ENCODE measurements around the gene TNFRSF18. TPM values are rescaled to one million over a fixed set of nuclear protein-coding genes. Genes with fewer than 3 reads are reported as not detected.

The TNFRSF18 gene
- total RNA-seq, 4 donors from 2014 or later = 24.4 to 62.1 (median 33.5) TPM

- no peaks in the 10 kb centered on the region for H3K36me3 ChIP-seq
- DNase-seq (ENCODE audit: low spot score in 2 of 2) = no peak
Measured at GRCh38 chr1:1164361-1164700, 42.1 kb downstream of the TNFRSF18 start.

GRCh38 chr1:1163538-1164070, 42.8 kb downstream of the TNFRSF18 start:
- no peak for DNase-seq (ENCODE audit: low spot score in 2 of 2)
- Histone ChIP-seq H3K27me3 (peaks cover 36% of the 10 kb centered on the region), H3K4me3 (peak overlapping the region; percentile 55), H3K27ac (peak overlapping the region; percentile 85), H3K4me1 (peaks cover 43% of the 10 kb centered on the region), H3K36me3 (no peaks in the 10 kb centered on the region), H3K9me3 (no peaks in the 10 kb centered on the region)
- 88% methylated on average over 12 of the region's 33 CpGs for WGBS
- no peak for TF ChIP-seq POLR2AphosphoS5 (IDR thresholded peaks at IDR 0.05)
- TF ChIP-seq EP300 (IDR thresholded peaks at IDR 0.05) = no peak
- TF ChIP-seq POLR2A (IDR thresholded peaks at IDR 0.05) = no peak
- TF ChIP-seq, protein P1, sequence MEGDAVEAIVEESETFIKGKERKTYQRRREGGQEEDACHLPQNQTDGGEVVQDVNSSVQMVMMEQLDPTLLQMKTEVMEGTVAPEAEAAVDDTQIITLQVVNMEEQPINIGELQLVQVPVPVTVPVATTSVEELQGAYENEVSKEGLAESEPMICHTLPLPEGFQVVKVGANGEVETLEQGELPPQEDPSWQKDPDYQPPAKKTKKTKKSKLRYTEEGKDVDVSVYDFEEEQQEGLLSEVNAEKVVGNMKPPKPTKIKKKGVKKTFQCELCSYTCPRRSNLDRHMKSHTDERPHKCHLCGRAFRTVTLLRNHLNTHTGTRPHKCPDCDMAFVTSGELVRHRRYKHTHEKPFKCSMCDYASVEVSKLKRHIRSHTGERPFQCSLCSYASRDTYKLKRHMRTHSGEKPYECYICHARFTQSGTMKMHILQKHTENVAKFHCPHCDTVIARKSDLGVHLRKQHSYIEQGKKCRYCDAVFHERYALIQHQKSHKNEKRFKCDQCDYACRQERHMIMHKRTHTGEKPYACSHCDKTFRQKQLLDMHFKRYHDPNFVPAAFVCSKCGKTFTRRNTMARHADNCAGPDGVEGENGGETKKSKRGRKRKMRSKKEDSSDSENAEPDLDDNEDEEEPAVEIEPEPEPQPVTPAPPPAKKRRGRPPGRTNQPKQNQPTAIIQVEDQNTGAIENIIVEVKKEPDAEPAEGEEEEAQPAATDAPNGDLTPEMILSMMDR (IDR thresholded peaks at IDR 0.05) = no peak

More at GRCh38 chr1:1164361-1164700, 42.1 kb downstream of the TNFRSF18 start:
- Histone ChIP-seq H3K4me1 (peaks cover 36% of the 10 kb centered on the region), H3K4me3 (peak overlapping the region; percentile 55), H3K27me3 (peaks cover 43% of the 10 kb centered on the region), H3K27ac (peak overlapping the region; percentile 85), H3K9me3 (no peaks in the 10 kb centered on the region)
- 49% methylated on average over 10 of the region's 26 CpGs for WGBS
- TF ChIP-seq, protein P1 (IDR thresholded peaks at IDR 0.05) = no peak
- TF ChIP-seq POLR2A (IDR thresholded peaks at IDR 0.05) (no peak), POLR2AphosphoS5 (IDR thresholded peaks at IDR 0.05) (no peak), EP300 (IDR thresholded peaks at IDR 0.05) (no peak)

- peak overlapping the region; percentile 85 for H3K27ac ChIP-seq
- H3K36me3 ChIP-seq = no peaks in the 10 kb centered on the region
- no peak for DNase-seq (ENCODE audit: low spot score in 2 of 2)
- peaks cover 28% of the 10 kb centered on the region for H3K27me3 ChIP-seq
- H3K4me3 ChIP-seq = peak overlapping the region; percentile 55
- 48% methylated on average over 32 of the region's 73 CpGs for WGBS
- TF ChIP-seq POLR2AphosphoS5 (IDR thresholded peaks at IDR 0.05) (no peak), EP300 (IDR thresholded peaks at IDR 0.05) (no peak), POLR2A (IDR thresholded peaks at IDR 0.05) (no peak)
- H3K9me3 ChIP-seq = no peaks in the 10 kb centered on the region
- H3K4me1 ChIP-seq = peaks cover 51% of the 10 kb centered on the region
Measured at GRCh38 chr1:1162597-1163537, 43.5 kb downstream of the TNFRSF18 start.

DNA sequence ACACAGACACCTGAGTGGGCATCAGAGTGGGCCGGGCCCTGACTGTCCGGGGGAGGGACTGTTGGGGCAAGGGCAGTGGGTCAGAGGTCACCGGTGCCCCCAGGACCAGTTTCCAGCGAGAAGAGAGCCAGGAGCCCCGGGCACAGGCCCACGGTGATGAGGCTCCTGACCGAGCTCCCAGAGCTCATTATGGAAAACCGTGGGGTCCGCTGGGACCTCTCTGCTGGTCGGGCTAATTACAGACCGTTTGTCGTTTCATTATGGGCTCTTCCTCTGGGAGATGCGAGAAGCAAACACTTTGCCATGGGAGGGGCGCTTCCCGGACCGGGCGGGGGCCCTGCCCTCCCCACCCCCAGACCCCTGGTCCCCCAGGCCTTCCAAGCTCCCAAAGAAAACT, 44.7 kb downstream of the TNFRSF18 start:
- Histone ChIP-seq H3K4me1 (peaks cover 48% of the 10 kb centered on the region), H3K4me3 (no peak overlapping the region)
- WGBS = 63% methylated on average over 9 of the region's 17 CpGs

GRCh38 chr1:1161078-1161682, 45.2 kb downstream of the TNFRSF18 start:
- peaks cover 13% of the 10 kb centered on the region for H3K27me3 ChIP-seq
- H3K4me3 ChIP-seq = no peak overlapping the region
- no peak for DNase-seq (ENCODE audit: low spot score in 2 of 2)
- no peaks in the 10 kb centered on the region for H3K9me3 ChIP-seq
- H3K27ac ChIP-seq = no peak overlapping the region
- TF ChIP-seq POLR2A (IDR thresholded peaks at IDR 0.05) (no peak), POLR2AphosphoS5 (IDR thresholded peaks at IDR 0.05) (no peak), EP300 (IDR thresholded peaks at IDR 0.05) (no peak)
- TF ChIP-seq, protein P1 (IDR thresholded peaks at IDR 0.05) = no peak
- H3K36me3 ChIP-seq = no peaks in the 10 kb centered on the region
- 88% methylated on average over 19 of the region's 29 CpGs for WGBS
- peaks cover 43% of the 10 kb centered on the region for H3K4me1 ChIP-seq

More for the DNA sequence above, 44.7 kb downstream of the TNFRSF18 start:
- Histone ChIP-seq H3K36me3 (no peaks in the 10 kb centered on the region), H3K27ac (peak overlapping the region; percentile 85), H3K9me3 (no peaks in the 10 kb centered on the region), H3K27me3 (peaks cover 18% of the 10 kb centered on the region)
- DNase-seq (ENCODE audit: low spot score in 2 of 2) = no peak
- TF ChIP-seq, protein P1 (IDR thresholded peaks at IDR 0.05) = no peak
- TF ChIP-seq POLR2A (IDR thresholded peaks at IDR 0.05) (no peak), POLR2AphosphoS5 (IDR thresholded peaks at IDR 0.05) (no peak), EP300 (IDR thresholded peaks at IDR 0.05) (no peak)
